ENCODE measurements around the gene ZFAND3.

Gene ZFAND3

GRCh38 chr6:37827603-37828265, 8.2 kb downstream of the ZFAND3 start:
- DNase-seq: no peak

GRCh38 chr6:37830225-37830624, 10.7 kb downstream of the ZFAND3 start:
- DNase-seq: no peak

- DNase-seq: no peak
These were observed 11.9 kb downstream of the ZFAND3 start for GRCh38 chr6:37831457-37831856.

- DNase-seq: no peak
These were observed 16.4 kb downstream of the ZFAND3 start for GRCh38 chr6:37835923-37836322.

DNA sequence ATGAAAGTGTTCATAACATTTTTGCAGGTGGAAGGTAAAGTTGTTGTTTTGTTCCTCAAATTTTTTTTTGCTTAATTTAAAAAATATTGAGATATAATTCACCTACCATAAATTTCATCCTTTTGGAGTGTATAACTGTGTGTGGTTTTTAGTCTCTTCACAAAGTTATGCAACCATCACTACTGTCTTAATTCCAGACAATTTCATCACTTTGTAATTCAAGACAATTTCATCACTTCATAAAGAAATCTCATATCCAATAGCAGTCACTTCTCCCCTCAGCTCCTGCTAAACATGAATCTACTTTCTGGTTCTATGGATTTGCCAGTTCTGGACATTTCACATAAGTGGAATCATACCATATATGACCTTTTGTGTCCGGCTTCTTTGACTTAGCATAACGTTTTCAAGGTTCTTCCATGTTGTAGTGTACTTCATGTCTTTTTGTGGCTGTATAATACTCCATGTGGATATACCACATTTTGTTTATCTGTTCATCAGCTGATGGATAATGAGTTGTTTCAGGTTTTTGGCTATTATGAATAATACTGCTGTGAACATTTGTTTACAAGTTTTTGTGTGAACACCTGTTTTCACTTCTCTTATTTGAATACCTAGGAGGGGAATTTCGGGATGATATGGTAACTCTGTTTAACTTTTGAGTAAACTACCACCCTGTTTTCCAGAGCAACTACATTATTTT, 18.8 kb downstream of the ZFAND3 start:
- no peak for DNase-seq

DNA sequence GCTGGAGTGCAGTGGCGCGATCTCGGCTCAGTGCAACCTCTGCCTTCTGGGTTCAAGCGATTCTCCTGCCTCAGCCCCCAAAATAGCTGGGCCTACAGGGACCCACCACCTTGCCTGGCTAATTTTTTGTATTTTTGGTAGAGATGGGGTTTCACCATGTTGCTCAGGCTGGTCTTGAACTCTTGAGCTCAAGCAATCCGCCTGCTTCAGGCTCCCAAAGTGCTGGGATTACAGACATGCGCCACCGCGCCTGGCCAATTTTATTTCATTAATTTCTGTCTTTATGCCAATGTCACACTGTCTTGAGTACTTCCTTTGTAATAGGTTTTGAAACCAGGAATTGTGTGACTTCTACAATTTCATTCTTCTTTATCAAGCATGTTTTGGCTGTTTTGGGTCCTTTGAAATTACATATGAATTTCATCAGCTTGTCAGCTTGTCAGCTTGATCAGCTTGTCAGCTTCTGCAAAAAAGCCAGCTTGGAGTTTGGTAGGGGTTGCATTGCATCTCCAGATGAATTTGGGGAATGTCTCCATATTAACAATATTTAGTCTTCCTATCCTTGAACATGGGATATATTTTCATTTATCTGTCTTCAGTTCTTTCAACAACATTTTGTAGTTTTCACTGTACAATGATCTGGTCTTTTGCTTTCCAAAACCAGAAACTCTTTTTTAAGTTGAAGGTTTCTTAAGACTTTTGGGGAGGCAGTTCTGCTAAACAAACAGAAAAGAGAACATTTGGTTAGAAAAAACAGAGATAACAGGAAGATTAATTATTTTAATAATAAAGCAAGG, 20.8 kb downstream of the ZFAND3 start:
- no peak for DNase-seq

GRCh38 chr6:37840940-37841300, 21.4 kb downstream of the ZFAND3 start:
- no peak for DNase-seq

DNA sequence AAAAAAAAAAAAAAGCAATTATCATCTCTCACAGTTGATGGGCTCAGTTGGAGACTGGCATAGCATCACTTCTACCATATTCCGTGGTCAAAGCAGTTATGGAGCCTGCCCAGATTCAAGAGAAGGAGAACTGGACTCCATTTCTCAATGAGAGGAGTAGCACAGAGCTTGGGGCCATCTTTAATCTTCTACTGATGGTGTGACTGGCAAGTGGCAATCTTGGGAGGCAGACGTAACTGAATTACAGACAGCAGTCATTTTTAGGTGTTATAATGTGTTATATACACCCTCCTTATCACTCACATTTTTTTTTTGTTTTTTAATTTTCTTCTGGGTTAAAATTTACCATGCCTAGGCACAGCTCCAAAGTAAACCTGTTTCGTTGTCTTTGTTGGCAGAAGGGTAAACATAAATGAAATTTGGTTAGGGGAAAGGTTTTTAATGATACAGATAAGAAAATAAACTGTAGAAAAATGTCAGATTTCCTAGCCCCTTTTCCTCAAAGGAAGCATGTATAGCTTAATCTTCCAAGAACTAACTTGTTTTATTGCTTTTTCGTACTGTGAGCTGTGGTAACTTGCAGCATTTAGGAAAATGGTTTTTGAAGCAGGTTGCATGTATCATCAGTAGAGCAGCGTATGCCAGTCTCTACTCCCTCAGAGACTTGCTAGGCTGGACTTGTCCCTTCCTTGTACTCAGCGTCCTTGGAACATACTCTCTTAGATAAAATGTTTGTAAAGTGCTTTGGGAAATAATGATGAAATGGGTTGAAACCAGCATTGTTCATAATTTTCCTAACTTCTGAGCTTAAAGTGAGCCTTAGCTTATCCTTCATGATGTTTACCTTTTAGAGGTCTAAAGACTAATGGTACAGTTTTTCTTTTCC, 25.7 kb downstream of the ZFAND3 start:
- no peak for DNase-seq

DNA sequence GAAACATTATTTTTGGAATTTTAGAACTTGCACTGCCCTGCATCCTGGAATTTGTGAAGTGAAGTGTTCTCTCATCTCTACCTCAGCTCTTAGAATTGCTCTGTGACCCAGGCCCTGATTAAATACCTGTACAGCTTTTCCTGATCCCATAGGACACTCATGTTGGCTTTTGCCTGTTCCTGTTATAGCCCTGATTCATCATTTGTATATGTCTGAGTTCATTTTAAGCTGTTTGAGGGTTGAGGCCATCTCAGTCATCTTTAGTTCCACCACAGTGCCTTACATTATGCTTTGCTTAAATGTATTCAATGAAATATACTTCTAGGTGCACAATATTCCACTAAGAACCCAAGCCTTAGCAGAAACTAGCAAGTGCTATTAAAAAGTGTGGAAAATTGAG, 26.4 kb downstream of the ZFAND3 start:
- DNase-seq: no peak

GRCh38 chr6:37847704-37848103, 28.2 kb downstream of the ZFAND3 start:
- no peak for DNase-seq

DNA sequence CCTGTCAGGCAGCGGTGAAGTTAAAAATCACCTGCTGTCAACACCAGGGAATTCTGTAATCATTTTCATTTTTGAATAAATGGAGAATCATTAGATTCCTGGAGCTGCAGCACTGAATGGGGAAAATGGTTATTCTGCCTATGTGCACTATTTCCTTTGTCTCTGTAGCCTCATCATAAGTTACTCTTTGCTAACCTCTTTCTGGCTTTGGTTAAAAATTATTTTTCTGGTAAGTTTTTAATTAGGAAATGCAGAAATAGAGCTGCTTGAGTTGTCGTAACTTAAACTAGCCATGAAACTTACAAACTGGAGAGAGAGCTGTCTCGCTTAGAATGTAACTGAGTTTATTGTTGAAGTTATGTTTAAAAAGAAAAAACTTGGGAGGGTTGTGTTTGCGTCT, 28.8 kb downstream of the ZFAND3 start:
- no peak for DNase-seq

DNA sequence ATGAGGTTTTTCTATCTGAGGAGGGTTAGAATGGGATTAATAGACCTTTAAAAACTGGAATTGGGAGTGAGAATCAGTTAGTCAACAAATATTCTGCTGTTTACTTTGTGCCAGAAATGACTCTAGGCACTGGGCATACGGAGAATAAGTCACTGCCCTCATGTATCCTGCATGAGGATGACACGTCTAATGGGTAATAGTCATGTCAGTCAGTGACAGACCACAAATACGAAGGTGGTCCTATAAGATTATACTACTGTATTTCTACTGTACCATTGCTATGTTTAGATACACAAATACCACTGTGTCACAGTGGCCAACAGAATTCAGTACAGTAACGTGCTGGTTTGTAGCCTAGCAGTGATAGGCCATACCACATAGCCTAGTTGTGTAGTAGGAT, 30.7 kb downstream of the ZFAND3 start:
- no peak for DNase-seq

DNA sequence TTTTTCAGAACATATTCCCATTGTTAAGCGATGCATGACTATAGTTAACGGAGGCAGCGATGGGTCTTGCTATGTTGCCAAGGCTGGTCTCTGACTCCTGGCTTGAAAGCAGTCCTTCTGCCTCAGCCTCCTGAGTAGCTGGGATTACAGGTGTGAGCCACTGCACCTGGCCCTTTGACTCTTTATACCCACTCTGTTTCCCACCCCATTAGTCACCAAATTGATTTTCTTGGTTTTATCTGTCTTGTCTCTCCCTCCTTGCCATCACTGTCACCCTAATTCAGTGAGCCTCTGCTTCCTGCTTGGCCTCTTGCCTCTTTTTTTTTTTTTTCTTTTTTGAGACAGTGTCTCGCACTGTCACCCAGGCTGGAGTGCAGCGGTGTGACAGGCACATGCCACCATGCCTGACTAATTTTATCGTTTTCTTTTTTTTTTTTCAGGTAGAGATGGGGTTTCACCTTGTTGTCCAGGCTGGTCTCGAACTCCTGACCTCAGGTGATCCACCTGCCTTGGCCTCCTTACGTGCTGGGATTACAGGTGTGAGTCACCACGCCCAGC, 31.3 kb downstream of the ZFAND3 start:
- DNase-seq: no peak

DNA sequence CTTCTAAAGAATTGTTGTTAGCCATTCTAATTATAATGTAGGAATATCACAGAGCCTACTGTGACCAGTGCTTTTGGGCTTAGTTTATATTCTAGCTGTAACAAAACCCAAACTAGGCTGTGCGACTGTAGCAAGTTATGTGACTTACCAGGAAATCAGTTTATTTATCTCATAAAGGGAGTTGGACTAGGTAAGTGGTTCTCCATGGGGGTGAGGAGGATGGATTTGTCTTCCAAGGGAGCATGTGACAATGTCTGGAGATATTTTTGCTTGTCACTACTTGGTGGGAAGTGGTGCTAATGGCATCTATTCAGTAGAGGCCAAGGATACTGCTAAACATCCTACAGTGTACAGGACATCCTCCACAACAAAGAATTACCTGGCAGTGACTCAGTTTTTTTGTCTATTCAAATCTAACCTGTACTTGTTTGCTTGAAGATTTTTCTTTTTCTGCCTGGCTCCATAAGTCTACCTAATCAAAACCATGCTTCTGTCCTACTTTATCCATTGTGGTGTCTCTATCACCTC, 32.5 kb downstream of the ZFAND3 start:
- no peak for DNase-seq

DNA sequence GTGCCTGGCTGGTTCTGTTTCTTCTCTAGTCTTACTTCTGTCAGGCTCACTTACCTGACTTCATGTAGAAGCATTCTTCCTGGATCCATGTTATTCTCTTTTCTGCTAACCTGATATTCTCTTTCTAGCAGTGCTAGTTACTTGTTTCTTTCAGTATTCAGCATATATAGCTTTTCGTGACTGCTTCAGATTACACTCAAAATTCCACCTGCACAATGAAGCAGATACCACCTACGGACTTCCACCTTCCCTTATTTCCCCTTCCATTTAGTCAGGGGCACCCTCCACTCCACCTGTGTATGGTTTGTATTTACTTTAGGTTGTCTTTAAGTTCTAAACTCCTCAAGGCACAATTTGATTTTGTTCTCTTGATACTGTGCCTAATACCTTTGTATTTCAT, 36.8 kb downstream of the ZFAND3 start:
- DNase-seq: no peak

- DNase-seq: no peak
These were observed 38.8 kb downstream of the ZFAND3 start for GRCh38 chr6:37858363-37858762.

DNA sequence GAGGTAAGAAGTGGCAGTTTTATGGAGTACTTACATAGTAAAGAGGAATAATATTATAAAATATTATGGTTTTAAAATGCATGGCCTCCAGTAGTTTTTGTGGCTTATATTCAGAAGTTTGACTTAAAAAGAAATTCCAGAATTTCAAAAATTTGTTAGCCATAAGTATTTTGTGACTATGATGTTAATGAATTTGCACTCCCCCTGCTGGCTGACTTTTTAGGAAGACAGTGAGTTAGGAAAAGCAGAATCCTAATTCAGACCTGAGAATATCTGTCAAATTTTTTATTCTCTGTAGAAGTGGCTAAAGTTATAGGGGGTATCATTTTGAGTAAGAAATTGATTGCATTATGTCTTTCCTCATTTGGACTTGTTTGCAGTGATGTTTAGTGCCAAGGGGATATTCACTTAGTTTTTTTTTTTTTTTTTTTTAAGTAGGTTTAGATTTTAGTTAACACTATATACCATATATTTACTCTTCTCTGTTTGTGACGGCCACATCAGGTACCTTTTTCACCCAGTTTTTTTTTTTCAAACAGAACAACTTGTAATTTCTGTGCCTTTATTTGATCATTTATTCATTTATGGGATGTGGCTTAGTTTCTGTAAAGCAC, 40.8 kb downstream of the ZFAND3 start:
- DNase-seq: no peak

DNA sequence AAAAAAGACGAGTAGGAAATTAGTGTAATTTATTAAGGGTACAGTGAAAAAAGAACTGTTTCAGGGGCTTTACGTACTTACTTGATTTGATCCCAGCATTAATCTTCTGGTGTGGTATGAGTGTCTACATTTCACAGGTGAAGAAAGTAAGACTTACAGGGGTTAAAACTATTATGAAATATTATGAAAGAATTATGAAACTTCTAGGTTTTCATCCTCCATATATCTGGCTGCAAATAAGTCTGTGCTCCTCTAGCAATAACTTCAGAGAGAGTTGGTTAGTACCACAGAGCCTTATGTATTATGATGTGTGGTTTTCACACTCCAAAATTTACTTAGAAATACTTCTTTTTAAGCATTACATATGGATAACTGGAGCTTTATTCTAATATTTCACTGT, 41.9 kb downstream of the ZFAND3 start:
- no peak for DNase-seq

- DNase-seq: no peak
These were observed 42.9 kb downstream of the ZFAND3 start for GRCh38 chr6:37862430-37862829.

GRCh38 chr6:37862992-37863391, 43.5 kb downstream of the ZFAND3 start:
- DNase-seq: no peak

GRCh38 chr6:37864250-37864649, 44.7 kb downstream of the ZFAND3 start:
- no peak for DNase-seq

DNA sequence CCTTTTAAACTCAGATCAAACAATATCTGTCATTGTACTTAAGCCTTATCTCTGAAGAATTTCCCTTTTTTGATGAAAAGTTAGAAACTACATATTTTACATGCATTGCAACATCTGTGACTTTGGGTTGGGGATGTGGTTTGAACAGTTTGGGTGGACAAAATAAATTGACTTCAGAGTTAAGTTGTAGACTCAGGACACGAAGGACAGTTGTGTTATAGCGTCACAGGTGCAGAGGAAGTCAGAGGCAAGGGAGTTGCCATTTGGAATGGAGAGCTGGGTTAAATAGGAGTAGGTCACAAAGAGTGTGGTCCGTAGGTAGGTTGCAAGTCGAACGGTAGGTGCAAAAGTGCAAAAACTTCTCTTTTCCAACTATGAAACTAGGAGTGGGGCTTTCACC, 46.0 kb downstream of the ZFAND3 start:
- no peak for DNase-seq
